Right ventricle myocardium inferior (tissue), 1 donor: ENCODE results near the gene FAM209A. TPM values are rescaled to one million over a fixed set of nuclear protein-coding genes. Genes with fewer than 3 reads are reported as not detected.
A peak's percentile ranks its signal among the peaks of the same experiment; 100 is the strongest.
"Not testable (repeated sequence)": the region's sequence is repeated elsewhere in the genome, so short reads cannot be mapped to it uniquely, and the experiment has no call there.

Experiments
- ATAC-seq: fragments of 200-7000 bp; cut with Tn5 transposase; one replicate; pipeline ENCODE4 v1.9.1; 2020; ENCODE audit warnings: mild to moderate bottlenecking, moderate library complexity
- DNase-seq: peaks from one replicate; pipeline ENCODE4 v3.0.0; 2021; ENCODE audit errors: missing footprints
- intact Hi-C: fragments of 100-400 bp; cut with DNase I; formaldehyde crosslinking; loops from one replicate; pipeline ENCODE4 v1.11.0; 2022
- long read RNA-seq: library from polyadenylated mRNA; unstranded; transcript quantifications from one replicate; pipeline ENCODE4 v2.0.0, GENCODE V29; 2021
- total RNA-seq: library from RNA; stranded (reverse); fragmentation: NEBNext Ultra II Directional; extraction: Animal tissue kit (Norgen Biotek cat#: 25700); gene quantifications from one replicate; pipeline ENCODE4 v1.2.1, GENCODE V29; 2021
- donor health status: DM: no; HTN: yes; CAD: no; lungs with severe emphysema.

The FAM209A gene
- not detected for total RNA-seq
- long read RNA-seq, partial matches to known transcripts: 0 of 1 reads
- long read RNA-seq, other reads (novel, unspliced or antisense): 1 of 1 reads

- intact Hi-C loops, DNase-seq, ATAC-seq: not testable (repeated sequence)
These were observed at the start of gene FAM209A for GRCh38 chr20:56524444-56524843. Gene FAM209A (plus strand): TSS chr20:56524744. CDS start chr20:56524809, 65 bp downstream.

GRCh38 chr20:56483970-56484369, 40.6 kb upstream of the FAM209A start:
- ATAC-seq: no peak
- intact Hi-C loops: no loop called here

GRCh38 chr20:56487216-56487615, 37.3 kb upstream of the FAM209A start:
- peak; percentile 77 for DNase-seq
- no peak for ATAC-seq

More at GRCh38 chr20:56483970-56484369, 40.6 kb upstream of the FAM209A start:
- DNase-seq: no peak

GRCh38 chr20:56488566-56488965, 36.0 kb upstream of the FAM209A start:
- DNase-seq (no peak), ATAC-seq (no peak)
- intact Hi-C loops: no loop called here

More at GRCh38 chr20:56487216-56487615, 37.3 kb upstream of the FAM209A start:
- intact Hi-C loops: no loop called here

- intact Hi-C loops: no loop called here
- no peak for DNase-seq
- no peak for ATAC-seq
These were observed 23.4 kb upstream of the FAM209A start for GRCh38 chr20:56501116-56501515.

GRCh38 chr20:56503916-56504315, 20.6 kb upstream of the FAM209A start:
- ATAC-seq: no peak
- intact Hi-C loops: no loop called here

GRCh38 chr20:56504373-56505005, 20.1 kb upstream of the FAM209A start:
- no peak for ATAC-seq
- intact Hi-C loops: no loop called here
- no peak for DNase-seq

More at GRCh38 chr20:56503916-56504315, 20.6 kb upstream of the FAM209A start:
- DNase-seq: no peak

GRCh38 chr20:56506103-56506502, 18.4 kb upstream of the FAM209A start:
- DNase-seq (no peak), ATAC-seq (no peak)
- intact Hi-C loops: no loop called here

- ATAC-seq: no peak
- intact Hi-C loops: no loop called here
- no peak for DNase-seq
These were observed 12.6 kb upstream of the FAM209A start for GRCh38 chr20:56511926-56512325.

- no peak for DNase-seq
- ATAC-seq: no peak
These were observed 11.1 kb upstream of the FAM209A start for GRCh38 chr20:56513161-56514150.

GRCh38 chr20:56516631-56517030, 7.9 kb upstream of the FAM209A start:
- intact Hi-C loops: no loop called here
- ATAC-seq: no peak
- no peak for DNase-seq

More at GRCh38 chr20:56513161-56514150, 11.1 kb upstream of the FAM209A start:
- intact Hi-C loops: no loop called here

GRCh38 chr20:56517211-56517610, 7.3 kb upstream of the FAM209A start:
- intact Hi-C loops: no loop called here
- ATAC-seq (no peak), DNase-seq (no peak)

- DNase-seq: no peak
- intact Hi-C loops: no loop called here
- no peak for ATAC-seq
These were observed 6.9 kb upstream of the FAM209A start for GRCh38 chr20:56517641-56518040.

- intact Hi-C loops: no loop called here
- DNase-seq (no peak), ATAC-seq (no peak)
These were observed 6.4 kb upstream of the FAM209A start for GRCh38 chr20:56518126-56518525.

- ATAC-seq (no peak), DNase-seq (no peak)
- intact Hi-C loops: no loop called here
These were observed 5.7 kb upstream of the FAM209A start for GRCh38 chr20:56518721-56519398.

GRCh38 chr20:56519551-56519950, 5.0 kb upstream of the FAM209A start:
- ATAC-seq (no peak), DNase-seq (no peak)
- intact Hi-C loops: no loop called here

GRCh38 chr20:56520180-56520579, 4.4 kb upstream of the FAM209A start:
- no peak for ATAC-seq
- intact Hi-C loops: no loop called here

GRCh38 chr20:56520746-56521354, 3.7 kb upstream of the FAM209A start:
- intact Hi-C loops, ATAC-seq, DNase-seq: not testable (repeated sequence)

More at GRCh38 chr20:56520180-56520579, 4.4 kb upstream of the FAM209A start:
- no peak for DNase-seq

GRCh38 chr20:56522311-56522710, 2.2 kb upstream of the FAM209A start:
- intact Hi-C loops: no loop called here
- ATAC-seq: no peak
- no peak for DNase-seq
